Measurements from ENCODE around the gene PSEN1.

PSEN1 gene

DNA sequence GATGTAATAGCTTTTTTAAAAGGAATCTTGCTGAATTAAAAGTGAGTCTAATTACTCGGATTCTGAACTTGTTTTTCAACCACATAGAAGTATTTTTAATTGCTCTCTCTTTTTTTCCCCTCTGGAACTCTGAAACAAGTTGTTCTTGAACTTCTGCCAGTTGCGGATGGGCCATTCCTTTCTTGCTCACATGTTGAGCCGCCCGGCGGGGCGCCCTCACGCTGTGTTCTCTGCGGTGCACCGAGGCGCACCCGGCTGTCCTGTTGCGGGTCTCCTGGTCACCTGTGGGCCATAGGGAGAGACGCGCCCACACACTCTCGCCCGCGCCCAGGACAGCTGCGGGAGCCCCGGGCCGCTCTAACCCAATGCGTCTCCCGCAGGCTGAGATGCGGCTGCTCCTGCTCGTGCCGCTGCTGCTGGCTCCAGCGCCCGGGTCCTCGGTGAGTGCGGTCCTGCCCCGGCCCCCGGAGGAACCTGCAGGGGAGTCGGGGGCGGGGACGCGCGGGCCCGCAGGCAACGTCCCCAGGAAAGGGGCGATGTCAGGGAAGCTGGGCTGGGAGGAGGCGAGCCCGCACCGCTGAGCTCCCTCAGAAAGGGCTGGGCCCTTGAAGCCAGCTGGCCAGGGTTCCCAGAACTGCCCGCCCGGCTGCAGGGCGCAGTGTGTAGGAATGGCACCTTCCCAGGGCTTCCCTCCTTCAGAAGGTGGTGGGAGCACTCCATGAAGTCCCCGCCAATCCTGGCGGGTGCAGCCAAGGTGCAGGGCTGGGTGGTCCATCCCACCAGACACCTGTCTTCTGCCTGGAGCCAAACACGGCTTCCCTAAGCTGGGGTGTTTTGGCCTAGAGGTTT, 103.3 kb downstream of the PSEN1 start:
- H3K27ac ChIP-seq = no peak overlapping the region
- TF ChIP-seq, protein P1, sequence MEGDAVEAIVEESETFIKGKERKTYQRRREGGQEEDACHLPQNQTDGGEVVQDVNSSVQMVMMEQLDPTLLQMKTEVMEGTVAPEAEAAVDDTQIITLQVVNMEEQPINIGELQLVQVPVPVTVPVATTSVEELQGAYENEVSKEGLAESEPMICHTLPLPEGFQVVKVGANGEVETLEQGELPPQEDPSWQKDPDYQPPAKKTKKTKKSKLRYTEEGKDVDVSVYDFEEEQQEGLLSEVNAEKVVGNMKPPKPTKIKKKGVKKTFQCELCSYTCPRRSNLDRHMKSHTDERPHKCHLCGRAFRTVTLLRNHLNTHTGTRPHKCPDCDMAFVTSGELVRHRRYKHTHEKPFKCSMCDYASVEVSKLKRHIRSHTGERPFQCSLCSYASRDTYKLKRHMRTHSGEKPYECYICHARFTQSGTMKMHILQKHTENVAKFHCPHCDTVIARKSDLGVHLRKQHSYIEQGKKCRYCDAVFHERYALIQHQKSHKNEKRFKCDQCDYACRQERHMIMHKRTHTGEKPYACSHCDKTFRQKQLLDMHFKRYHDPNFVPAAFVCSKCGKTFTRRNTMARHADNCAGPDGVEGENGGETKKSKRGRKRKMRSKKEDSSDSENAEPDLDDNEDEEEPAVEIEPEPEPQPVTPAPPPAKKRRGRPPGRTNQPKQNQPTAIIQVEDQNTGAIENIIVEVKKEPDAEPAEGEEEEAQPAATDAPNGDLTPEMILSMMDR (IDR thresholded peaks at IDR 0.05) = no peak
- TF ChIP-seq ZFX (IDR thresholded peaks at IDR 0.05; ENCODE audit: borderline replicate concordance) = no peak

GRCh38 chr14:73240816-73241480, 104.6 kb downstream of the PSEN1 start:
- H3K27ac ChIP-seq = no peak overlapping the region
- TF ChIP-seq, protein P1 (IDR thresholded peaks at IDR 0.05) = no peak
- TF ChIP-seq ZFX (IDR thresholded peaks at IDR 0.05; ENCODE audit: borderline replicate concordance) = no peak

- TF ChIP-seq, protein P1 (IDR thresholded peaks at IDR 0.05) = no peak
- TF ChIP-seq ZFX (IDR thresholded peaks at IDR 0.05; ENCODE audit: borderline replicate concordance) = no peak
- H3K27ac ChIP-seq = no peak overlapping the region
Observed at GRCh38 chr14:73241481-73242165, 105.3 kb downstream of the PSEN1 start.

- H3K27ac ChIP-seq = no peak overlapping the region
- TF ChIP-seq, protein P1 (IDR thresholded peaks at IDR 0.05) = no peak
- TF ChIP-seq ZFX (IDR thresholded peaks at IDR 0.05; ENCODE audit: borderline replicate concordance) = no peak
Observed at GRCh38 chr14:73242357-73242901, 106.1 kb downstream of the PSEN1 start.

DNA sequence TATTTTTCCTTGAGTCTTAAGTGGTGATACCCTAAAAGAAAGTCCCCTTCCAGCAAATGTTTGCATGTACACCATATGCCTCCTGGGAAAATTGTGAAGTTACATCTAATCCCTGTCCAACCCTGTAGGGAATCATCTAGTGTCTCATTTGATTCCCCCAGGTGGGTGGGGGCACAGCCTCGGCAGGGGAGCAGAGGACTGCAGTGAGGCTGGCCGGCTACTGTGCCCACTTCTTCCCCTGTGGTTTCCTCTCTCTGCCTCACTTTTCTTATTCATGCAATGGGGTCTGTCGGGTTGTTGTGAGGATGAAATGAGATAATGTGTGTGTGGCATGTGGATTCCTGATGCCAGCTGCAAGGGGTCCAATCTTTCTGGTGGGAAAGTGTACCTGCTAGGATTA, 107.0 kb downstream of the PSEN1 start:
- H3K27ac ChIP-seq = no peak overlapping the region
- TF ChIP-seq ZFX (IDR thresholded peaks at IDR 0.05; ENCODE audit: borderline replicate concordance) = no peak
- TF ChIP-seq, protein P1 (IDR thresholded peaks at IDR 0.05) = no peak

GRCh38 chr14:73243748-73244147, 107.4 kb downstream of the PSEN1 start:
- no peak for TF ChIP-seq ZFX (IDR thresholded peaks at IDR 0.05; ENCODE audit: borderline replicate concordance)
- TF ChIP-seq, protein P1 (IDR thresholded peaks at IDR 0.05) = no peak
- H3K27ac ChIP-seq = no peak overlapping the region

Data from 22Rv1 (cell line).